Fibroblast of peridontal ligament (primary cell): Measurements from ENCODE around the gene SEC23A.
"Not testable (repeated sequence)": the region's sequence is repeated elsewhere in the genome, so short reads cannot be mapped to it uniquely, and the experiment has no call there.

Source experiments
- DNase-seq: peaks from one replicate; pipeline ENCODE4 v3.0.0-alpha.2; 2010; ENCODE audit errors: extremely low read depth

SEC23A gene

GRCh38 chr14:39102969-39103957 is at the start of gene SEC23A:
TSS of gene SEC23A (minus strand) at chr14:39103235. CDS start at chr14:39096118, 7,117 bp downstream.
- peak; percentile 82 for DNase-seq

- no peak for DNase-seq
These were observed 42.4 kb upstream of the SEC23A start for GRCh38 chr14:39145266-39145966.

DNA sequence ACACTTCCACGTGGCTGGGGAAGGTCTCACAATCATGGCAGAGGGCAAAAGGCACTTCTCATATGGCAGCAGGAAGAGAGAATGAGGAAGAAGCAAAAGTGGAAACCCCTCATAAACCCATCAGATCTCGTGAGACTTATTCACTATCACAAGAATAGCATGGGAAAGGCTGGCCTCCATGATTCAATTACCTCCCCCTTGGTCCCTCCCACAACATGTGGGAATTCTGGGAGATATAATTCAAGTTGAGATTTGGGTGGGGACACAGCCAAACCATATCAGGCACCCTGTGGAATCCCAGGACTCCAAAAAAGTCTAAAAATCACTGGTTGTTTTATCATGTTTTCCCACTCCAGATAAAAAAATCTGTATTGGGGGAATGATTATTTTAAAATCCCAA is 40.2 kb upstream of the SEC23A start:
- DNase-seq: not testable (repeated sequence)

DNA sequence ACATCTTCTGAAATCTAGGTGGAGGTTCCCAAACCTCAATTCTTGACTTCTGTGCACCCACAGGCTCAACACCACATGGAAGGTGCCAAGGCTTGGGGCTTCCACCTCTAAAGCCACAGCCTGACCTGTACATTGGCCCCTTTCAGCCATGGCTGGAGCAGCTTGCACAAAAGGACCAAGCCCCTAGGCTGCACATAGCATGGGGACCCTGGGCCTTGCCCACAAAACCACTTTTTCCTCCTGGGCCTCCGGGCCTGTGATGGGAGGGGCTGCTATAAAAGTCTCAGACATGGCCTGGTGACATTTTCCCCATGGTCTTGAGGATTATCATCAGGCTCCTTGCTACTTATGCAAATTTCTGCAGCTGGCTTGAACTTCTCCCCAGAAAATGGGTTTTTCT is 38.6 kb upstream of the SEC23A start:
- DNase-seq: not testable (repeated sequence)

GRCh38 chr14:39140170-39140569 is 37.1 kb upstream of the SEC23A start:
- DNase-seq: no peak

GRCh38 chr14:39138440-39138839 is 35.4 kb upstream of the SEC23A start:
- DNase-seq: peak; percentile 84

- not testable (repeated sequence) for DNase-seq
These were observed 34.8 kb upstream of the SEC23A start for GRCh38 chr14:39137835-39138234.

DNA sequence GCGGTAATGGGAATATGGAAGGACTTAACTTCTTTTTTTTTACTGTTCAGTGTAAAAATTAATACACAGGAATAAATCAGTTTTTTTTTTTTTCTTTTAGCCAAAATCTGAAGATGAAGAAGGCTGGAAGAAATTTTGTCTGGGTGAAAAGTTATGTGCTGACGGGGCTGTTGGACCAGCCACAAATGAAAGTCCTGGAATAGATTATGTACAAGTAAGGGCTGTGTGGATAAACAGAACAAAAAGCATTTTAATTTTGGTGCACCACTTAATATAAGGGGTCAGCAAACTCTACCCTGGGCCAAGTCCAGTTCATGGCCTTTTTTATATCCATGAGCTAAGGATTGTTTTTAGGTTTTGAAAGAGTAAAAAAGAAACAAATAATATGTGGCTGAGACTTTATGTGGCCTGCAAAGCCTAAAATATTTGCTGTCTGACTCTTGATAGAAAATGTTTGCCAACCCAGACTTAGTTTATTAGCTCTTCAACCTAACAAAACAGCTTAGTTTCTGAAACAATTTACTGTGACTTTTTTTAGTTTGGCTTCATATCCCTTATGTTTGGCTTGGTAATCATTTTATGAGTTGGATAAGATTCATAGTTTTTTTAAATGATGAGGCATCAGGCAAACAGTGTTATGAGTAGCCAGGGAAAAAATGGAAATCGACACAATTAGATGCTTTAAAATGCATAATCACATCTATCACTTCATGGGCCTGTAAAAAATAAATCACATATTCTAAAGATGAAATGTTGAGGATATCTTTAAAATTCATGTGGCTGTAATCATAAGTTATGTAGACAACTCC is 19.5 kb upstream of the SEC23A start:
- no peak for DNase-seq

DNA sequence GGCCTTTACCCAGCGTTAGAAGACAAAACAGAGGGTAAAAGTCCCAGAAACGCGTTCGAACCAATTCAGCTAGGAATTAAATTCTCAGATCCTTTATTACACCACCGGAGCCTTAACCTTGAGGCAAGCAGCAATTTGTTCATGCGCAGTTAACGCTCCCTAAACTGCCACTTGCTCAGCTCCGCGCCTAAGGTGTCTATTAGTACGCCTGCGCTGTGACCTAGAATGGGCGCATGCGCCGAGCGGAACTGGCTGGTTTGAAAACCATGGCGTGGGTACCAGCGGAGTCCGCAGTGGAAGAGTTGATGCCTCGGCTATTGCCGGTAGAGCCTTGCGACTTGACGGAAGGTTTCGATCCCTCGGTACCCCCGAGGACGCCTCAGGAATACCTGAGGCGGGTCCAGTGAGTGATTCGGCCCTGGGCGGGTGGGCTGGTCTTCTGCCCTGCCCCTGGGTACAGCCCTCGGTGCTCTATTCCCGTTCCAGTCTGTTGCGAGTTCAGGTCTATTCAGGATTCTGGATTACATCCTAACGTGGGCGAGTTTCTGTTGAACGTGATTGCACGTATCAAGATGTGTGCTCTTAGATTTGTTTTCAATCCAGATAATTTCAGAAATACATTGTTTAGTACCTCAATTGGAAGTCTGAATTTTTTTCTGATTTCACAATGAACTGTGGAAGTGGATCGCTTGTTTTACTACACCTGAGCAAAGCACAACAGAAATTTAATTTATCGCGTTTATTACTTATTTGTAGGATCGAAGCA is 11.2 kb upstream of the SEC23A start, which contains the start of gene GEMIN2:
Gene GEMIN2, plus strand, starts transcription at position 251 of the 766 bp plus-strand sequence. Its CDS starts 16 bp downstream, at position 267.
- DNase-seq: peak; percentile 95

DNA sequence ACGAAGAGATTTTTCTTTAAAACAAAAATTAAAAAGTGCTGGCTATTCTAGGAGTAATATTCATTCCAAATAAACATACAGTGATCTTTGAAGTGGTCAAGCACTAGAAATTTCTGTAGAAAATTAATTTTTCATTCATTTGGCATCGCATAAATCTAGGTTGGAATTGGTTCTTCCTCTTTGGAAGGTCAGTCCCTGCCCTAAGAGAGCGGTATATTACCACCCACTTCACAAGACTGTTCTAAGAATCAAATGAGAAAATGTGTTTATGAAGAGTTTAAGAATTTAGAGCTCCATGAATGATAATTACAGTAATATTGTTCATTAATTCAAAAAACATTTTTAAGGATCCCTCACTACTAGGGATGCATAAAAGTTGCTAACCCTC is 10.6 kb upstream of the SEC23A start:
- no peak for DNase-seq

- DNase-seq: no peak
These were observed 7.1 kb upstream of the SEC23A start for GRCh38 chr14:39109893-39110715.

GRCh38 chr14:39108791-39109190 is 5.8 kb upstream of the SEC23A start:
- no peak for DNase-seq

DNA sequence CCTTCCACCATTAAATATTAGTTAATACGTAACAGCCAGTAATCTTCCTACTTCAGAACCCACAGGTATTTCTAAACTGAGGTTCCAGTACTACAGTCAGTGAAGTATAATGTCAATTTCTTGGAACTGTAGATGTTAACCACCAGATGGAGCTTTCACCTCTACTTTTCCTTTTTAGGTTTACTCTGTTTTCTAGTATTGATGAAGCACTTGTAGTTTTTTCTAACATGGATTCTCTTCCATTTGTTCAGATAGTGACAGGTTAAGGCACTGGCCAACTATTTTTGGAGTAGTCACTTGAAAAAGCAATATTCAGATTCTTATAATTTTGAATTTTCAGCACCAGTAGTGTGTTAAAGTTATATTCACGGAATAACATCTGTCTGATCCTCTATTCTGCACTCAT is 4.6 kb upstream of the SEC23A start:
- DNase-seq: peak; percentile 74

GRCh38 chr14:39104078-39104801 is 1.2 kb upstream of the SEC23A start:
- DNase-seq: not testable (repeated sequence)

DNA sequence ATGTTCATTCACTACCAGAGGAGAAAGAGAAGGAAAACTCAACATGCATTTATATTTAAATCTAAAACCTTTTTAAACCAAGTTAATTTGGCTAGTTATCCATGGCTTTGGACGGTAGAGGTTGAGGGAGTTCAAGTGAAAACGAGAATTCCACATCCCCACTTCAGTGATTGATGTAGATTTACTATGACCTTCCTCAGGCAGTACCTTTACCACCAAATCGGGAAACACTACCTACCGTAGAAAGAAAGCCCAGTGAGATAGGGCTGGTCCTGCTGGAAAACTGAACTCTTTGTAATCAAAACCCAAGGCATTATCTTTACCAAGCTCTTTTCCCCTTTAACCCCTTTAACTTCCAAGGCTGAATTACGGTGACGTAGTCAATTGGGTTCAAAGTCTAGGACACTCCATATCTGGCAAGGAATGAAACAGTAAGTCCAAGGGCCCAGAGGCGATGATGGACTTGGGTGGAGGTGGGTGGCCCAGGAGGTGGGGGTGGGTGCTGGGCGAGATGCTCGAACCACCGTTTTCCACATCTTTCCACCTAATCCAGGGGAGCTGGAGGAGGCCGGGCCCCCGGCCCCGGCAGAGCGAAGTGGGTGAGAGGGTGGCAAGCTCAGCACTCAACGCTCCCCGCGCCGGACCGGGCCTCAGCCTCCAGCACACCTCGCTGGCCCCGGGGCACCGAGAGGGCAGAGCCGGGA is 618 bp downstream of the SEC23A start:
- peak; percentile 63 for DNase-seq

DNA sequence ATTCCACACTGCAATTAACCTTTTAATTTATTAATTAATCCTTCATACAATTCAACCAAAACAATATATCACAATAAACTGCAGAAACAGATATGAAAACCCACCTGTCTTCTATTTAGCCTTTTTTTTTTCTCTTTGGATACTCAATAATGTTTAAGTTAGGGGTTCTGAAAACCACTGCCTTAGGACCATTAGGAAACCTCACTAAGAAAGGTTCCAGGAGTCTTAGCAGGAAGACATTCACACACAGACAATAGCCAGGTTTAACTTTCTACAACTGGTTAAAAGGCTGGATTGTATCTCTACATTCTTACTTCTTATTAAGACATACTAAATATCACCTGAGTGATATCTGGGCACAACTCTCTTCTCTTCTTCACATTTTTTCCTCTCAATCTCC is 3.3 kb downstream of the SEC23A start:
- no peak for DNase-seq

GRCh38 chr14:39099215-39099614 is 3.8 kb downstream of the SEC23A start:
- not testable (repeated sequence) for DNase-seq

GRCh38 chr14:39097159-39097558 is 5.9 kb downstream of the SEC23A start:
- no peak for DNase-seq

GRCh38 chr14:39094515-39094914 is 8.5 kb downstream of the SEC23A start:
- no peak for DNase-seq
